ENCODE data around the gene CSRP1. TPM values are rescaled to one million over a fixed set of nuclear protein-coding genes. Genes with fewer than 3 reads are reported as not detected.

CSRP1 gene
- total RNA-seq, 1 donor from 2014 or later: 729 TPM

GRCh38 chr1:201508809-201509208, 1.9 kb upstream of the CSRP1 start:
- Histone ChIP-seq H3K27me3 (no peaks in the 10 kb centered on the region), H3K4me3 (no peak overlapping the region), H3K27ac (peak overlapping the region; percentile 93), H3K9me3 (no peaks in the 10 kb centered on the region), H3K4me1 (peaks cover 68% of the 10 kb centered on the region), H3K36me3 (no peaks in the 10 kb centered on the region)
- no peak for DNase-seq (ENCODE audit: extremely low spot score in 2 of 2)
- TF ChIP-seq POLR2A (IDR thresholded peaks at IDR 0.05): no peak
- peak in 1 of 2 donors; percentile 51 for TF ChIP-seq POLR2AphosphoS5 (IDR thresholded peaks at IDR 0.05; ENCODE audit: insufficient read depth in 1 of 2, low read depth in 1 of 2)
- intact Hi-C loops (cut with DNase I): no loop called here

GRCh38 chr1:201507360-201507675, 395 bp upstream of the CSRP1 start:
- no peak for DNase-seq (ENCODE audit: extremely low spot score in 2 of 2)
- Histone ChIP-seq H3K27me3 (no peaks in the 10 kb centered on the region), H3K27ac (peak overlapping the region; percentile 93), H3K4me1 (peaks cover 76% of the 10 kb centered on the region), H3K9me3 (no peaks in the 10 kb centered on the region), H3K4me3 (peak overlapping the region; percentile 62 to 87), H3K36me3 (no peaks in the 10 kb centered on the region)
- peak in 1 of 2 donors; percentile 29 for TF ChIP-seq POLR2AphosphoS5 (IDR thresholded peaks at IDR 0.05; ENCODE audit: insufficient read depth in 1 of 2, low read depth in 1 of 2)
- no peak for TF ChIP-seq POLR2A (IDR thresholded peaks at IDR 0.05)
- intact Hi-C loops (cut with DNase I): no loop called here

GRCh38 chr1:201506092-201506491, 831 bp downstream of the CSRP1 start:
- no peak for DNase-seq (ENCODE audit: extremely low spot score in 2 of 2)
- Histone ChIP-seq H3K27me3 (no peaks in the 10 kb centered on the region), H3K9me3 (no peaks in the 10 kb centered on the region), H3K27ac (peak overlapping the region; percentile 93), H3K36me3 (no peaks in the 10 kb centered on the region), H3K4me3 (peak overlapping the region; percentile 62 to 87), H3K4me1 (peaks cover 78% of the 10 kb centered on the region)
- intact Hi-C loops (cut with DNase I): no loop called here
- TF ChIP-seq CTCF (IDR thresholded peaks at IDR 0.05): no peak
- TF ChIP-seq POLR2A (IDR thresholded peaks at IDR 0.05): no peak

GRCh38 chr1:201505503-201505890, 1.4 kb downstream of the CSRP1 start:
- intact Hi-C loops (cut with DNase I): no loop called here
- DNase-seq (ENCODE audit: extremely low spot score in 2 of 2): no peak
- H3K36me3 ChIP-seq: no peaks in the 10 kb centered on the region
- peak overlapping the region; percentile 62 to 87 for H3K4me3 ChIP-seq
- H3K27ac ChIP-seq: peak overlapping the region; percentile 93
- peaks cover 84% of the 10 kb centered on the region for H3K4me1 ChIP-seq
- TF ChIP-seq POLR2A (IDR thresholded peaks at IDR 0.05) (no peak), CTCF (IDR thresholded peaks at IDR 0.05) (no peak), POLR2AphosphoS5 (IDR thresholded peaks at IDR 0.05; ENCODE audit: insufficient read depth in 1 of 2, low read depth in 1 of 2) (peak in 1 of 2 donors; percentile 71)
- H3K9me3 ChIP-seq: no peaks in the 10 kb centered on the region
- H3K27me3 ChIP-seq: no peaks in the 10 kb centered on the region

GRCh38 chr1:201504799-201505502, 2.0 kb downstream of the CSRP1 start:
- Histone ChIP-seq H3K9me3 (no peaks in the 10 kb centered on the region), H3K4me1 (peaks cover 89% of the 10 kb centered on the region), H3K36me3 (no peaks in the 10 kb centered on the region), H3K27ac (peak overlapping the region; percentile 93), H3K4me3 (peak overlapping the region; percentile 62 to 87), H3K27me3 (no peaks in the 10 kb centered on the region)
- intact Hi-C loops (cut with DNase I): no loop called here
- no peak for DNase-seq (ENCODE audit: extremely low spot score in 2 of 2)
- TF ChIP-seq POLR2AphosphoS5 (IDR thresholded peaks at IDR 0.05; ENCODE audit: insufficient read depth in 1 of 2, low read depth in 1 of 2) (peak in 1 of 2 donors; percentile 21), POLR2A (IDR thresholded peaks at IDR 0.05) (no peak)

GRCh38 chr1:201504179-201504631, 2.7 kb downstream of the CSRP1 start:
- DNase-seq (ENCODE audit: extremely low spot score in 2 of 2): no peak
- Histone ChIP-seq H3K9me3 (no peaks in the 10 kb centered on the region), H3K4me1 (peaks cover 95% of the 10 kb centered on the region), H3K4me3 (peak overlapping the region; percentile 62 to 87), H3K36me3 (no peaks in the 10 kb centered on the region), H3K27me3 (no peaks in the 10 kb centered on the region), H3K27ac (peak overlapping the region; percentile 93)
- intact Hi-C loops (cut with DNase I): no loop called here
- TF ChIP-seq CTCF (IDR thresholded peaks at IDR 0.05): no peak
- TF ChIP-seq POLR2A (IDR thresholded peaks at IDR 0.05): no peak
- TF ChIP-seq POLR2AphosphoS5 (IDR thresholded peaks at IDR 0.05; ENCODE audit: insufficient read depth in 1 of 2, low read depth in 1 of 2): no peak
